Measurements from ENCODE around the gene SEPSECS. TPM values are rescaled to one million over a fixed set of nuclear protein-coding genes. Genes with fewer than 3 reads are reported as not detected.

SEPSECS gene
- total RNA-seq, 1 donor from 2014 or later: 11.3 TPM

GRCh38 chr4:25142468-25142867, 17.8 kb downstream of the SEPSECS start:
- peaks cover 37% of the 10 kb centered on the region for H3K36me3 ChIP-seq

GRCh38 chr4:25141592-25141991, 18.7 kb downstream of the SEPSECS start:
- Histone ChIP-seq H3K4me3 (no peak overlapping the region), H3K4me1 (no peaks in the 10 kb centered on the region)

More at GRCh38 chr4:25142468-25142867, 17.8 kb downstream of the SEPSECS start:
- Histone ChIP-seq H3K4me3 (no peak overlapping the region), H3K27me3 (ENCODE audit: low read depth) (no peaks in the 10 kb centered on the region), H3K4me1 (no peaks in the 10 kb centered on the region), H3K9me3 (no peaks in the 10 kb centered on the region), H3K27ac (no peak overlapping the region)
- intact Hi-C loops (cut with DNase I): no loop called here
- ATAC-seq: no peak
- no peak for TF ChIP-seq CTCF (IDR thresholded peaks at IDR 0.05)
- no peak for DNase-seq

GRCh38 chr4:25133132-25133531, 27.1 kb downstream of the SEPSECS start:
- Histone ChIP-seq H3K27me3 (ENCODE audit: low read depth) (no peaks in the 10 kb centered on the region), H3K9me3 (no peaks in the 10 kb centered on the region), H3K27ac (no peak overlapping the region), H3K4me3 (no peak overlapping the region), H3K4me1 (no peaks in the 10 kb centered on the region), H3K36me3 (peaks cover 9% of the 10 kb centered on the region)
- intact Hi-C loops (cut with DNase I): no loop called here
- DNase-seq (no peak), ATAC-seq (no peak)
- no peak for TF ChIP-seq CTCF (IDR thresholded peaks at IDR 0.05)

More at GRCh38 chr4:25141592-25141991, 18.7 kb downstream of the SEPSECS start:
- no peaks in the 10 kb centered on the region for H3K27me3 ChIP-seq (ENCODE audit: low read depth)
- H3K27ac ChIP-seq: no peak overlapping the region
- ATAC-seq (no peak), DNase-seq (no peak)
- H3K36me3 ChIP-seq: peaks cover 37% of the 10 kb centered on the region
- TF ChIP-seq CTCF (IDR thresholded peaks at IDR 0.05): no peak
- H3K9me3 ChIP-seq: no peaks in the 10 kb centered on the region
- intact Hi-C loops (cut with DNase I): no loop called here

- no peaks in the 10 kb centered on the region for H3K27me3 ChIP-seq (ENCODE audit: low read depth)
- ATAC-seq (no peak), DNase-seq (no peak)
- no peaks in the 10 kb centered on the region for H3K9me3 ChIP-seq
- peaks cover 9% of the 10 kb centered on the region for H3K36me3 ChIP-seq
- intact Hi-C loops (cut with DNase I): no loop called here
- H3K4me3 ChIP-seq: no peak overlapping the region
- H3K27ac ChIP-seq: no peak overlapping the region
- TF ChIP-seq CTCF (IDR thresholded peaks at IDR 0.05): no peak
- no peaks in the 10 kb centered on the region for H3K4me1 ChIP-seq
These were observed 28.3 kb downstream of the SEPSECS start for GRCh38 chr4:25131926-25132325.

GRCh38 chr4:25131381-25131780, 28.9 kb downstream of the SEPSECS start:
- intact Hi-C loops (cut with DNase I): no loop called here
- no peak for TF ChIP-seq CTCF (IDR thresholded peaks at IDR 0.05)
- peaks cover 9% of the 10 kb centered on the region for H3K36me3 ChIP-seq
- no peaks in the 10 kb centered on the region for H3K4me1 ChIP-seq
- H3K4me3 ChIP-seq: no peak overlapping the region
- no peak overlapping the region for H3K27ac ChIP-seq
- no peaks in the 10 kb centered on the region for H3K27me3 ChIP-seq (ENCODE audit: low read depth)
- DNase-seq (no peak), ATAC-seq (no peak)
- H3K9me3 ChIP-seq: no peaks in the 10 kb centered on the region

GRCh38 chr4:25129917-25130316, 30.3 kb downstream of the SEPSECS start:
- no peak overlapping the region for H3K4me3 ChIP-seq
- ATAC-seq: no peak
- no peaks in the 10 kb centered on the region for H3K9me3 ChIP-seq
- no peak overlapping the region for H3K27ac ChIP-seq
- intact Hi-C loops (cut with DNase I): no loop called here
- no peak for TF ChIP-seq CTCF (IDR thresholded peaks at IDR 0.05)
- H3K36me3 ChIP-seq: peaks cover 21% of the 10 kb centered on the region
- DNase-seq: no peak
- H3K4me1 ChIP-seq: no peaks in the 10 kb centered on the region
- no peaks in the 10 kb centered on the region for H3K27me3 ChIP-seq (ENCODE audit: low read depth)

All from lower lobe of right lung (tissue), 2 donors.